OCI-LY7 (cell line): Measurements from ENCODE around the gene KBTBD8.

Experiments
- EZH2phosphoT487 ChIP-seq: fragments of 200-600 bp; sonication (generic); IDR thresholded peaks from 2 replicates; pipeline ENCODE4 v1.6.1; 2018; ENCODE audit warnings: low read depth, borderline replicate concordance, mild to moderate bottlenecking, mixed run types, antibody characterized with exemption, low read length, moderate library complexity, mixed read lengths
- TF ChIP-seq, protein P1 (sequence below): fragments of 200-600 bp; sonication (generic); conservative IDR thresholded peaks from 2 replicates; pipeline ENCODE4 v1.5.1; 2014; ENCODE audit warnings: mild to moderate bottlenecking, antibody characterized with exemption, low read length, moderate library complexity, mixed read lengths

DNA sequence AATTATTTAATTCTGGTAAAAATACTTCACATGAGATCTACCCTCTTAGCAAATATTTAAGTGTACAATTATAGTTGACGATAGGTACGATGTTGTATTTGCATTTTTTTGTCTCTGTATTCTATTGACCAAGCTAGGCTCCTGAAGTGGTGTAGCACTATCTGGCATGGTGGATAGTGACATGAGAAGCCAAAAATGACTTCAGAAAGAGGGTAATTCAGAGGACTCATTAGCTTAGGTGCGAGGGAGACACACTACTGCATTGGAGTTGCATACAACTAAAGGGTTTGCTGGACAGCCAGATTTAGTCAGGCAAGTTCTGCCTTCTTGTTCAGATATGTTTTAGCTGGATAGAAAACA, 50.6 kb downstream of the KBTBD8 start:
- TF ChIP-seq, protein P1, sequence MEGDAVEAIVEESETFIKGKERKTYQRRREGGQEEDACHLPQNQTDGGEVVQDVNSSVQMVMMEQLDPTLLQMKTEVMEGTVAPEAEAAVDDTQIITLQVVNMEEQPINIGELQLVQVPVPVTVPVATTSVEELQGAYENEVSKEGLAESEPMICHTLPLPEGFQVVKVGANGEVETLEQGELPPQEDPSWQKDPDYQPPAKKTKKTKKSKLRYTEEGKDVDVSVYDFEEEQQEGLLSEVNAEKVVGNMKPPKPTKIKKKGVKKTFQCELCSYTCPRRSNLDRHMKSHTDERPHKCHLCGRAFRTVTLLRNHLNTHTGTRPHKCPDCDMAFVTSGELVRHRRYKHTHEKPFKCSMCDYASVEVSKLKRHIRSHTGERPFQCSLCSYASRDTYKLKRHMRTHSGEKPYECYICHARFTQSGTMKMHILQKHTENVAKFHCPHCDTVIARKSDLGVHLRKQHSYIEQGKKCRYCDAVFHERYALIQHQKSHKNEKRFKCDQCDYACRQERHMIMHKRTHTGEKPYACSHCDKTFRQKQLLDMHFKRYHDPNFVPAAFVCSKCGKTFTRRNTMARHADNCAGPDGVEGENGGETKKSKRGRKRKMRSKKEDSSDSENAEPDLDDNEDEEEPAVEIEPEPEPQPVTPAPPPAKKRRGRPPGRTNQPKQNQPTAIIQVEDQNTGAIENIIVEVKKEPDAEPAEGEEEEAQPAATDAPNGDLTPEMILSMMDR: no peak
- TF ChIP-seq EZH2phosphoT487: no peak
